Fibroblast of skin of back (primary cell): ENCODE measurements around the gene SNX25. TPM values are rescaled to one million over a fixed set of nuclear protein-coding genes. Genes with fewer than 3 reads are reported as not detected.
"Not testable (repeated sequence)": the region's sequence is repeated elsewhere in the genome, so short reads cannot be mapped to it uniquely, and the experiment has no call there.

Experiments
- DNase-seq: peaks from one replicate; pipeline ENCODE4 v3.0.0-alpha.2; 2013
- polyA plus RNA-seq, 2 experiments: library from polyadenylated mRNA; unstranded; fragments of 120-200 nt; gene quantifications; one replicate each; pipeline ENCODE4 v1.2.1, GENCODE V29; 2013; ENCODE audit not compliant: insufficient read length in 2 of 2

The SNX25 gene
- polyA plus RNA-seq (2013, experiment 1 of 2; ENCODE audit: insufficient read length): 21.3 TPM
- polyA plus RNA-seq (2013, experiment 2 of 2; ENCODE audit: insufficient read length): 33.0 TPM

DNA sequence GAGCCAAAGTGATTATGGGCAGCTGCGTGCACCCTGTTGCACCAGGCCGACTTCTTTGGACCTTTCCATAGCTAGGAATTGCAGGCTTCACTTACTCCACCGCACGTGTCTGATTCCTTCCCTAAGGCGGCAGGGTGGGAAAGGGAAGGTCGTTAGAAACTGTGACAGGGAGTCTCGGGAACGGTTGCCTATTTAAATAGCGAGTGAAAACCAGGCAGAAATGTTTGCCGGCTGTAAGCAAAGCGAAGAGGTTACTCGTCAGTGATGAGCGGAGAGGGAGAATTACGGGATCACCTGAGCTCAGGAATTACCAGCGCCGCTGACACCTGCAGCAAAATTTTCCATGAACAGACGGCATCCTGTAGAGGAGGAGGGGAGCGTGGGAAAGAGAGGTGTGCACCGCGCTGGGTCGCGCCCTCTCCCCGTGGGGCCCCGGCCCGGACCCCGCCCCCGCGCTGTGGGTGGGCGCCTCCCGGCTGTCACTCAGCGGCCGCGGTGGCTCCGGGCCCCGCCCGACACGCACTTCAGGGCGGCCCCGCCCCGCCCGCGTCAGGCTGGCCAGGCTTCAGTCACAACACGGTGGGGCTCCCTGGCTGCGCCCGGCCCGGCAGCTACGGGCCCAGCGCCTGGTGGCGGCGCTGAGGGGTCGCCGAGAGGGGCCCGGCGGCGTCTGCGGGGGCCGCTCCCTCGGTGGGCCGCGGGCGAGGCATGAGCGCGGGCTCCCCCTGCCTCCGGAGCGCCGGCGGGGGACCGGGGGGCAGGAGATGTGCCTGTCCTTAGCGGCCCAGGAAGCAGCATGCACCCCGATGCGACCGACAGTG is at the start of gene SNX25:
TSS of gene SNX25 (plus strand) at position 568 of the 821 bp plus-strand sequence. CDS start at position 797, 229 bp downstream.
- DNase-seq: peak; percentile 84

DNA sequence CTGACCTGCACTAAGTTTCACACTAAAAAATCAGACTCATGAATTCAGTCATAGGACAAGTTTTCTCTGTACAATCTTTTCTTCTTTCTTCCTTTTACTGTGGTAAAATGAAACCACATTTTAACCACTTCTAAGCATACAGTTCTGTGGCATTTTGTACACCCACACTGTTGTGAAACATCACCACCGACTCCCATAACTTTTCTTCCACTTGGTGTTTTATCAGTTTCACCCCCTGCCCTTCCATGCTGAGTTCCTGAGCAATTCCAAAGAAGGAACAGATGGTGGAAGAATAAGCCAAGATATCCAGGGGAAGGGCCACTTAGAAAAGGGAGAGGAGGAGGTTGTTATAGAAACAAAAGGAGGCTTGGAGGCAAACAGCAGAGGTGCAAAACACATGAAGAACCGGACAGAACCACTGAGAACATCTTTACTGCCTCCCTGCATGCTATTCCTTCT is 43.8 kb upstream of the SNX25 start:
- no peak for DNase-seq

DNA sequence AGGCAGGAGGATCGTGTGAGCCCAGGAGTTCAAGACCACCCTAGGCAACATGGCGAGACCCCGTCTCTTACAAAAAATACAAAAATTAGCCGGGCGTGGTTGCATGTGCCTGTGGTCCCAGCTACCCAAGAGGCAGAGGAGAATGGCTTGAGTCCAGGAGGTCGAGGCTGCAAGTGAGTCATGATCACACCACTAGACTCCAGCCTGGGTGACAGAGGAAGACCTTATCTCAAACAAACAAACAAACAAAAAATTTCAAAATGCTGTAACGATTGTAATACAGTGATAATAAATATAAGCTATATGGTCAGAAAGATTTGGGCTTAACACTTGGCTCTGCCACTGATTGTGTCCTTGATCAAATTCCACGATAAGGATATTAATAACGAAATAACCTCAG is 42.2 kb upstream of the SNX25 start:
- no peak for DNase-seq

DNA sequence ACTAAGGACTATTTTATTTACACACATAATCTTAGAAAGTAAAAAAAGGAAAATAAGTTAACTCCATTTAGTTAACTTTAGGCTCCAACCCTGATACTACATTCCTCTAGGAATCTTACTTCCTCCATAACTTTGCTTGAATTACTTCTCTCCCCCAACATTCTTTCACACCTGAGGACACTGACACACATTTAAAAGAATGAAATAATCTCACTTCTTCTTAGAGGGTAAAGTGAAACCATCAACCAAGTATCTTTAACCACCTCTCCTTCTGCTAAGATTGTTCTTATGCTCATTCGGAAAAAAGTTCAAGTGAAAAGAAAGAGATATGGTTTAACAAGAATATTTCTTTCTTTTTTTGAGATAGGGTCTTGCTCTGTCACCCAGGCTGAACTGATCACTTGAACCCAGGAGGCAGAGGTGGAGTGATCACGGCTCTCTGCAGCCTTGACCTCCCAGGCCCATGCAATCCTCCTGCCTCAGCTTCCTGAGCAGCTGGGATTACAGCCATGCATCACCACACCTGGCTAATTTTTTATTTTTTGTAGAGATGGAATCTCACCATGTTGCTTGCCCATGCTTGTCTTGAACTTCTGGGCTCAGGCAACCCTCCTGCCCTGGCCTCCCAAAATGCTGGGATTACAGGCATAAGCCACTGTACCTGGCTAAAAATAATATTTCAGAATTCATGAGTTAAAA is 37.9 kb upstream of the SNX25 start:
- DNase-seq: no peak

DNA sequence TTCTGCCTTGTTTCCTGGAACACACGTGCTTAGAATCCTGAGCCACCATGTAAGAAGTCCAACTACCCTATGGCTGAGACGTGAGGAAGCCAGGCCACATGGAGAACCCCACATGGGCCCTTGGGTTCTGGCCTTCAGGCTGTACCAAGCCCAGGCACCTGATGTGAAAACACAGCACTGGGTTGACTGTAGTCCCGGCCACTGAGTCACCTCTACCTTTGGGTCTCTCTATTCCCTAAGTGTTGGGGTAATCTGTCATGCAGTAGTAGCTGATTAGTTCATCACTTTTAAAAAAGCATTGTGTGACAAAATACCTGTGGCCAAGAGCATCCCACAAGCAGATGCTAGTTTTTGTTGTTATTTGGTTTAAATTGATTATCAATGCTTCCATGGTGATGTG is 29.9 kb upstream of the SNX25 start:
- no peak for DNase-seq

DNA sequence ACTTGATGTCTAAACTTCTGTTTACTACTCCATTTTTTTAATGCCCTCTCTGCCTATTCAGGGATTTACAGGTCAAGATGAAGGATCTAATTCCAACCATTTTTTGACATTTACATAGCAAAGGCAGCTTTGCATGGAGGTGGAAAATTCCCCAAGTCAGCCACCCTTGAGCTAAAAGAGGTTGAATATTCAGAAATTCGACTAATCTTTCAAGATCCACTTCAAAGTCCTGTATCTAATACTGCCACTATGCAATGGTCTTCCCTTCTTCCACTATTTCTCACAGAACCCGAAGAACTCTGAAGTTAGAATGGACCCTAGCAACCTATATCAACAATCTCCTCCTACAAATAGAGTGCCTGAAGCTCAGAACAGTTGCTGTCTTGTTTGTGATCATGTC is 27.2 kb upstream of the SNX25 start:
- DNase-seq: no peak

DNA sequence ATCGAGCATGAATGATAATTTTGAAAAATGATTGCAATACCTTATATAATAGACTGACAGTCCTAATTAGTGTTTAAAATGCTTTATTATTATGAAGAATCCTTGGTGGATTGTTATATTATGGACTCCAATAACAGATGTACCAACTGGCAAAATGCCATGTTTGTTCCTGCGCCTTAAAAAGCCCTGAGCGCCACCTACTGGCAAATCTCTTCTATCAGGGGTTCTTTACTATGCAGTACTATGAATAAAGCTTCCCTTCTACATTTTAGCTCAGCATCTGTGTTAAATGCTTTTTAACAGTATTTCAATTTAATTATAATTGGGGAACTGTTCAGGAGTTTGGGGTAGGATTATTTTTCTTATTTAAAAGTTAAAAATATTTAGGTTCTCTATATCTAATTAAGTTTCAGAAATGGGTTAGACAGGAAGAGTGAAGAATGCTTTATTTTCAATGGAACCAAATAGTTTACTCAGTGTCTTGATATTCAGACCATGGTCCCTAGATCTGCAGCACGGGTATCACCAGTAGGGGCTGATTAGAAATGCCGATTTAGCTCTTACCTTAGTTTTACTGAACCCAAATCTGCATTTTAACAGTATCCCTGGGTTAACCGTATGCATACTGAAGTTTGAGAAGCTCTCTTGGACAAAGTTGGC is 25.6 kb upstream of the SNX25 start:
- DNase-seq: peak; percentile 82

DNA sequence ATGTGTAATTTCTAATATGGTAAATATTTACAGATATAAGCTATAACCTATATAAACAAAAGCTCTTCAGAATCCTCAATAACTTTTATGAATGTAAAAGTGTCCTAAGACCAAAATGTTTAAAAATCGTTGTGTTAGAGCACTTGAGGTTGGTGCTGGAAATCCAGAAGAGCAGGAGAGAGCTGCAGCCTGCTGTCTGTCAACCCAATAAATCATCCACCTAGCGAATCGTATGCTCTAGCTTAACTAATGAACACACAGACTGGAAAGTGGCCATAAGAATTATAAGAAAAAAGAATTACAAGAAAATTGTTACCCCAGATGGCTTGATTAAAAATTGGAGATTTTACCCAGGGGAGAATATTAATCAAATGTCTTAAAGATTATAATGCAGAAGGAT is 22.6 kb upstream of the SNX25 start:
- no peak for DNase-seq

DNA sequence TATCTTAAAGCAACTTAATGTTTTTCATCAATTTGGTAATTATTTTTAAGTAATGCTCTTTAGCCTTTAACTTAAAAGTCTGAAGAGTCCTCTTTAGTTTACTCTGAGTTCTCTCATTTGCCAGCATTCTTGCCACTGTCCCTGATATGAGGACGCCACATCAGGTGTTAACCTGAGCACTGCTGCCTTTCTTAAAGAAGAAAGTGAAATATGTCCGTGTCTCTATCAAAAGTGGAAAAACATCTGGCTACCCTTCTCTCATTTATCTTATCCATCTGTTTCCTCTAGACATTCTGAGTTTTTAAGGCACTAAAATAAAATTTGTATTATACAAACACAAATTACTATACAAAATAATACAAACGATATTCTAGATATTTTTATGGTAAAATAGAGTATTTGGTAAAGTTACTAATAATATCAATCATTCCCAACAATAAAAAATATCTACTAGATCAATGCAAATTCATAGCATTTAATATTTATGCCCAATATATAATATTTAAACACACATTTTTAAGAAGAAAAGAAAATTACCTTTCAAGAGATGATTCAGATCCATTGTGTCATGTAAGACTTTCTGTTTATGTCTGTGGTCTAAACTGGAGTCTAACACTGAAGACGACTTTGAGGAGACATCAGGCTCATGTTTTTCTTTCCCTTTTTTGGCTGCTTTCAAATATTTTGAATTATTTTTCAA is 19.6 kb upstream of the SNX25 start:
- no peak for DNase-seq

DNA sequence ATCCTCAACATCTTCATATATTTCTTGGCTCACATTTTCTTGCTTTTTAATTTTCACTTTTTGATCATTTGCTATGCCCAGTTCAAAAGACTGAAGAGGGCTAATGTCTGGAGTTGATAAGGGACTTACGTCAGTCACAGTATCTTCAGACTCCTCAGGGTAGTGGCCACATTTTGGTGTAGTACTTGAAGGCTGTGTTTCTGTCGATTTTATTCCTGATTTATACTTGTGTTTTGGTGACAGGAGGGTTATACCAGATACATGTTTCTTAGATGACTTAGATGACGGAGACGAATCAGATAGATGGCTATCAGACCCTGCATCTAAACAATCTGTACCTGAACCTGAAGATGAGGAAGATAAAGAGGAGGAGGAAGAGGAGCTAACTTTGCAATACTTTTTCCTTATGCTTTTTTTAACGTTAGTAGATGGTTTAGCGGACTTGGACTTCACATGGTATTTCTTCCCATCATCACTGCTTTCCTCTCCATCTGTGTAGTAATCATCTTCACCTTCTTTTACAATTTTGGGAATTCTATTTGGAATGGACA is 19.0 kb upstream of the SNX25 start:
- no peak for DNase-seq

DNA sequence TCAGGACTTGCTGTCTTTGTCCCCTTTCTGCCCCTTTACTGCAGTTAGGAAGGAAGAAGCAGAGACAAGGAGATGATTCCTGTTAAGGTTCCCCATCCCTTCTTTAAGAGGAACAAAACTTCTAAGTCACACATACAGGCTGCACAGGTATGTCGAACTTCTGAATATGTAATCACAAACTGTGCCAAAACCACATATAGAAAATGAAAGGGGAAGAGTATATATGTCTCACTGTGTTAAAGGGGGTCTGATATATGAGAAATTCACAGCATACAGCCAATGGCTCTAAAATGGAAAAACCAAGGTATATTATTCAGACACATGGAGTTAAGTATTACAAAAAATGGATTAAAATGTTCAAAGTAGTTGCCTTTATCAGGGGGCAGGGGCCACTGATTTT is 17.3 kb upstream of the SNX25 start:
- no peak for DNase-seq

DNA sequence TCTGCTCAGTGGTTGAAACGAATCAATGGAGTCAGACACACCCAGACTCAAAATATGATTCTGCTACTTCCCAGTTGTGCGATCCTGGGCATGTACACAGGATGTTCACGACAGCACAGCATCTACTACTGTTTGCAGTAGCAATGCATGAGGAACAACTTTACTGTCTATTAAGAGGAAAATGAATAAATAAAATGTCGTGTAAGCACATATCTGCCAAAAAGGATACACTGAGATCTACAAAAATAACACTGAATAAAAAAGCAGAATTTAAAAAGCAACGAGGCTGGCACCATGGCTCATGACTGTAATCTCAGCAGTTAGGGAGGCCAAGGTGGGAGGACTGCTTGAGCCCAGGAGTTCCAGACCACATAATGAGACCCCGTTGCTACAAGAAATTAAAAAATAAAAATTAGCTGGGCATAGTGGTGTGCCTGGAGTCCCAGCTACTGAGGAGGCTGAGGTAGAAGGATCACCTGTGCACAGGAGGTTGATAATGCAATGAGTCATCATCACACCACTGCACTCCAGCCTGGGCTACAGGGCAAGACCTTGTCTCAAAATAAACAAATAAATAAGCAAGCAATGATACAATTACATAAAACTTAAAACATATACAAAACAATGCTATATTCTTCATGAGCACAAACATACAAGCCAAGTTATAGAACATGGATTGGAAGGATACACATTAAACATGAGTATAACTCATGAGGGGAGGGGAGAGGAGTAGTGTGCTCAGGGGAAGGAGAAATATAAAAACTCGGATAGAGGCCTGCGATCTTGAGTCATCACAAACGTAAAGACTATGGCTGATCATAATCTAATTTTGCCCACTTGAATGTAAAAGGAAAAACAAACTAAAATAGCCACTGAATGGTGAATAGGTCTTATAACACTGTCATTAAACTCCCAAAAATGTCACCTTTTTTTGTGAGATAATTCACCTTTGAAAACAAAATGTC is 14.2 kb upstream of the SNX25 start:
- no peak for DNase-seq

DNA sequence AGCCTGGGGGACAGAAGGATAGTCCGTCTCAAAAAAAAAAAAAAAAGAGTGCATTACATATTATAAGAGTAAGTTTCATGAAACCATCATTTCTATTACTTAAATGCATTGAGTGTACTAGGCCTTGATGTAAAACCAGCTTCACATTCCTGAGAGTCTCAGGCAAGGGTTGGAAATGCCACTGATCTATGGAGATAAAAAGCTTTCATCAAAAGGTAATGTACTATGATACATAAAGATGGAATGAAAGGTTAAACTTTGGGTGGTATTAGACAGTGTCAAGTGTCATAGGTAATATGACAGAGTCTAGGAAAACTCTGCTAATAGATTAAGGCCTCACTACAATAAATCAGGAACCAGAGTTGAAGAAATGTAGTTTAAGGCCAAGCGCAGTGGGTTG is 13.0 kb upstream of the SNX25 start:
- DNase-seq: no peak

DNA sequence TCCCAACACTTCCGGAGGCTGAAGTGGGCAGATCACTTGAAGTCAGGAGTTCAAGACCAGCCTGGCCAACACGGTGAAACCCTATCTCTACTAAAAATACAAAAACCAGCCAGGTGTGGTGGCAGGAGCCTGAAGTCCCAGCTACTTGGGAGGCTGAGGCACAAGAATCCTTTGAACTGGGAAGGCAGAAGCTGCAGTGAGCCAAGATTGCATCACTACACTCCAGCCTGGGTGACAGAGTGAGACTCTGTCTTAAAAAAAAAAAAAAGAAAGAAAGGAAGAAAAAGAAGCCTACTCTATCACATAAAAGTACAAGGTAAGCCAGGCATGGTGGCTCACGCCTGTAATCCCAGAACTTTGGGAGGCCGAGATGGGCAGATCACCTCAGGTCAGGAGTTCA is 11.2 kb upstream of the SNX25 start:
- not testable (repeated sequence) for DNase-seq

DNA sequence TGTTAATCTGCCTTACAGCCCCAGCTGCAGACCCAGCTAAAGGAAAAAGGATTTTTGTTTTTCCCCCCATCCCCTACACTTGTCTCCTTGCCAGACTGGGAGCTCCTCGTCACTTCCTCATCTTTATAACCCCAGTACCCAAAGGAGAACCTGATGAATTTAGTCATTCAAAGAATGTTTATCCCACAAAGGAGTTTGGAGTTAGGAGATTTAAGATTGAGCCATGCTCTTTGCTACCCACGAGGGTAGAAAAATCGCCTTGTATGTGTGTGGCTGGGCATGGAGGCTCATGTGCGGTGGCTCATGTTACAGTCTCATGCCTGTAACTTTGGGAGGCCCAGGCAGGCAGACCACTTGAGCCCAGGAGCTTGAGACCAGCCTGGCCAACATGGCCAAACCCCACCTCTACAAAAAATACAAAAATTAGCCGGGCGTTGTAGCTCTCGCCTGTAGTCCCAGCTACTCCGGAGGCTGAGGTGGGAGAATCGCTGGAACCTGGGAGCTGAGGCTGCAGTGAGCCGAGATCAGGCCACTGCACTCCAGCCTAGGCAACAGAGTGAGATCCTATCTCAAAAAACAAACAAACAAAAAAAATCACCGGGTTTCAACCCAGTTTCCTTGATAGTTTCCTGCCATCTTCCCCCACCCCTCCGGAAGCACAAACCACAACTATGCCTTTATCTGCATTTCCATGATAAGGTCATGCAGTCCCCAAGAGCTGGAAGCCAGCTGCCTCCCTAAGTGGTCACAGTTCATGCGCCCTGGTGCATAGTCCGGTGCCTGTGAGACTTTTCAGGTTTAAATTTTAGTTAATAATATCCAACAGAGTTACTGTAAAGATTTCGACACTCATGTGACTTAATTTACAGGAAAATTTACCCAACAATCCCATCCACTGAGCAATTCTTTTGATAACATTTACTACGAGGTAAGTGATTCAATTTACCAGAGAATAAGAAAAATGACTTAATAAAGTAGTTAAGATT is 7.1 kb upstream of the SNX25 start:
- DNase-seq: peak; percentile 29

DNA sequence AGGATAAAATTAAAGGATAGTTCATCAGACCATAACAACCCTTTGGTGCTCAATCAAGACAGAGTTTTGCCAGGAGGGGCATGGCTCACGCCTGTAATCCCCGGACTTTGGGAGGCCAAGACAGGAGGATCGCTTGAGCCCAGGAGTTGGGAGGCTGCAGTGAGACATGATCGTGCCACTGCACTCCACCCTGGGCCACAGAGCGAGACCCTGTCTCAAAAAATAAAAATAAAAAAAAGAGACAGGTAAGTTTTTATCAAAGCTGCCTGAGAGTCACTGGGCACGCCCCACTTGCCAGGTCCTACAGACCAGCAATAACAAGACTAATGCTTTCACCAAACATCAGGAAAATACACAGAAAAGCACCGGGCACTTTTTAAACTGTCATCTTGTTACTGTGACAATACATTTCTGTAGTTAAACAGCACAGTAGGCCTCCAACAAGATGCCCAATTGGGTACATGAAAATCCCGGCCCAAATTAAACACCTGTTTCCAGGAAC is 6.4 kb upstream of the SNX25 start:
- DNase-seq: no peak

DNA sequence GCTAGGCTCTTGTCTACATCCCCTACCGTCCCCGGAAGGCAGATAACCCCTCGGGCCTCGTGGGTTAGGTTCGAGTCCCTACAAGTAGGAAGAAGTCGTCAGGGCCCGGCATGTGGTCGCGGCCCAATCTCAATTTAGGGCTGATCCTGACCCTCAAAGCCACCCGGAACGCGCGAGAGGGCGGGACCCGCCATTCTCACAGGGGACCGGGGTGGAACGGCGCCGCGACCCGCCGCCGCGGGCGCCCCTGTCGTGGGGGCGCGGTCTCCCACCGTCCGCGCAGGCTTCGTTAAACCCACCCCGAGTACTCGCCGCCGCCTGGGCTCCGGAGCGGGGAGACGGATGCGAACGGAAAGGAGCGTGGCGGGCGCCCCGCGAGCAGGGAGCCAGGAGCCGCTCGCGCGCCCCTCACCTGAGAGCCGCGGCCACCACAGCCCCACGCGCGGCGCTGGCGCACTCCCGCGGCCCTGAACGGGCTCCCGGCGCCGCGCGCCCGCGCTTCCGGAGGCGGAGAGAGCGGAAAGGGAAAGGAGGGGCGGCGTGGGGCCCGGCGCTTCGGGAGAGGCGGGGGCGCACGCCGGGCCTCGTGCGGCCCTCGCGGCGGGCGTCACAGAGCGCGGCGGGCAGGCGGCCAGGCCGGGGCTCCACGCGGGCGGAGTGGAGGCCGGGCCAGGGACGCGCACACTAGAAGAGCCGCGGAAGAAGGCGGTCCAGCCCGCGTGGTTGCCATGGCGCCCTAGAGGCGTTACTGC is 5.7 kb upstream of the SNX25 start, which contains the start of gene CFAP97:
TSS of gene CFAP97 (minus strand) at position 515 of the 752 bp plus-strand sequence. CDS start 12,804 bp downstream, outside the sequence.
- DNase-seq: peak; percentile 90

DNA sequence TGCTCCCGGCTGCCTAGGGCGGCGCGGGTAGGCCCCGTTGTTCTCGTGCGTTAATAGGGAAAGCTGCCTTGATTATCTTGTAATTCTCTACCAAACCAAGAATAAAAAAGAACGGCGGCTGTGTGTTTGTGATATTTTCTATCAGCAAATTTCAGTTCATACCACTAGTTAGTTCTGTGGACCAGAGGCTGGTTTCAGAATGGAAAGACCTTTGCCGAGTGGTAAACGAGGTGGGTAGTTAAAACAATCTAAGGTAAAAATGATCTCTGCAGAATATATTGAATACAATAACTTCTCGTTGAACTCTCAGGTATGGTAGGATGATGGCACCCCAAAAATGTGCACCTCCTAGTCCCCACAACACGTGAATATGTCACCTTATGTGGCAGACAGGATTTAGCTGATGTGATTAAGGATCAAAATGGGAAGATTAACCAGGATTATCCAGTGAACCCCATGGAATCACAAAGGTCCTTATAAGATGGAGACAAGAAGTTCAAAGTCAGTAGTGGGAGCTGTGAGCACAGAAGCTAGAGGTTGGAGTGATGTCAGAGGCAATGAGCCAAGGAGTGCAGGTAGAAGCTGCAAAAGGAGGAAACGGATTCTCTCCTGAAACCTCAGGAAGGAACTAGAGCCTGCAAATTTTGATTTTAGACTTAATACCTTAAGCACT is 5.0 kb upstream of the SNX25 start:
- no peak for DNase-seq
